ENCODE measurements around the gene CCDC200. TPM values are rescaled to one million over a fixed set of nuclear protein-coding genes. Genes with fewer than 3 reads are reported as not detected.

CCDC200 gene
- total RNA-seq, 4 donors from 2014 or later, result not detected

- TF ChIP-seq POLR2A (IDR thresholded peaks at IDR 0.05), result no peak
- TF ChIP-seq CTCF (IDR thresholded peaks at IDR 0.05), result no peak
- DNase-seq (ENCODE audit: low spot score in 2 of 2), result peak in 1 of 2 donors; percentile 21
- WGBS, 2 donors, result 94 to 98% methylated on average over 7 of the region's 7 CpGs
- intact Hi-C loops (cut with DNase I; ENCODE audit: low total_unique reads), result no loop called here
- no peak overlapping the region for H3K4me3 ChIP-seq (ENCODE audit: low read depth, poor library complexity, severe bottlenecking)
Measured at GRCh38 chr17:43226393-43226792, 2.0 kb downstream of the CCDC200 start.

- no peak overlapping the region for H3K4me3 ChIP-seq (ENCODE audit: low read depth, poor library complexity, severe bottlenecking)
- intact Hi-C loops (cut with DNase I; ENCODE audit: low total_unique reads), result no loop called here
- 90 to 91% methylated on average over 7 of the region's 7 CpGs for WGBS, 2 donors
- DNase-seq (ENCODE audit: low spot score in 2 of 2), result peak in 1 of 2 donors; percentile 65
- TF ChIP-seq POLR2A (IDR thresholded peaks at IDR 0.05) (no peak), CTCF (IDR thresholded peaks at IDR 0.05) (no peak)
Measured at GRCh38 chr17:43224146-43224705, 4.2 kb downstream of the CCDC200 start.

- intact Hi-C loops (cut with DNase I; ENCODE audit: low total_unique reads), result no loop called here
- TF ChIP-seq CTCF (IDR thresholded peaks at IDR 0.05) (no peak), POLR2A (IDR thresholded peaks at IDR 0.05) (no peak)
- H3K4me3 ChIP-seq (ENCODE audit: low read depth, poor library complexity, severe bottlenecking), result no peak overlapping the region
- peak in 1 of 2 donors; percentile 61 for DNase-seq (ENCODE audit: low spot score in 2 of 2)
- WGBS, 2 donors, result 87 to 89% methylated on average over 9 of the region's 9 CpGs
Measured at GRCh38 chr17:43220511-43221125, 7.8 kb downstream of the CCDC200 start.

- peak in 1 of 2 donors; percentile 32 for DNase-seq (ENCODE audit: low spot score in 2 of 2)
- TF ChIP-seq CTCF (IDR thresholded peaks at IDR 0.05), result no peak
- TF ChIP-seq POLR2A (IDR thresholded peaks at IDR 0.05), result no peak
- 79 to 85% methylated on average over 8 of the region's 8 CpGs for WGBS, 2 donors
- intact Hi-C loops (cut with DNase I; ENCODE audit: low total_unique reads), result loop anchor here (10.0 kb wide), 1 partner anchor 1665 kb away; no protein-coding TSS in a partner anchor
- no peak overlapping the region for H3K4me3 ChIP-seq (ENCODE audit: low read depth, poor library complexity, severe bottlenecking)
Measured at GRCh38 chr17:43219746-43220380, 8.6 kb downstream of the CCDC200 start.

- H3K4me3 ChIP-seq (ENCODE audit: low read depth, poor library complexity, severe bottlenecking), result no peak overlapping the region
- WGBS, 2 donors, result 89% methylated on average over 2 of the region's 2 CpGs
- TF ChIP-seq CTCF (IDR thresholded peaks at IDR 0.05) (no peak), POLR2A (IDR thresholded peaks at IDR 0.05) (no peak)
- intact Hi-C loops (cut with DNase I; ENCODE audit: low total_unique reads), result loop anchor here (10.0 kb wide), 1 partner anchor 1666 kb away; no protein-coding TSS in a partner anchor
- peak in 1 of 2 donors; percentile 68 for DNase-seq (ENCODE audit: low spot score in 2 of 2)
Measured at GRCh38 chr17:43219001-43219400, 9.4 kb downstream of the CCDC200 start.
